ENCODE measurements around the gene SESN1. TPM values are rescaled to one million over a fixed set of nuclear protein-coding genes. Genes with fewer than 3 reads are reported as not detected.

SESN1 gene
- total RNA-seq, 1 donor from 2014 or later: 27.1 TPM

DNA sequence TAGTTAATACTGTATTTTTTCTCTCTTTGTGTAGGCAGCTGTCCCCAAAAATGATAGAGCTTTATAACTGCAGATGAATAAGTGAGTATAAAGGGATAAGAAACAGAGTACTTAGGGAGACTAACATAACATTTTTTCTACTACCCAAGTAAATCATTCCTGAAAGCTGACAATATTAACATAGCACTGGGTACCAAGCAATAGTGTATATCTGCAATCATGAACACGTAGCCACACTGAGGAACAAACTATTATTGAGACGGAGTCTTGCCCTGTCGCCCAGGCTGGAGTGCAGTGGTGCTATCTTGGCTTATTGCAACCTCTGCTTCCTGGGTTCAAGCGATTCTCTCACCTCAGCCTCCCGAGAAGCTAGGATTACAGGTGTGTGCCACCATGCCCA is 105.9 kb downstream of the SESN1 start:
- no peaks in the 10 kb centered on the region for H3K4me1 Mint-ChIP-seq (ENCODE audit: low read depth, unreplicated experiment)
- peaks cover 10% of the 10 kb centered on the region for H3K36me3 Mint-ChIP-seq (ENCODE audit: unreplicated experiment)
- H3K27me3 Mint-ChIP-seq (ENCODE audit: unreplicated experiment): no peaks in the 10 kb centered on the region
- H3K27ac Mint-ChIP-seq (ENCODE audit: unreplicated experiment): no peak overlapping the region
- TF ChIP-seq, protein P1, sequence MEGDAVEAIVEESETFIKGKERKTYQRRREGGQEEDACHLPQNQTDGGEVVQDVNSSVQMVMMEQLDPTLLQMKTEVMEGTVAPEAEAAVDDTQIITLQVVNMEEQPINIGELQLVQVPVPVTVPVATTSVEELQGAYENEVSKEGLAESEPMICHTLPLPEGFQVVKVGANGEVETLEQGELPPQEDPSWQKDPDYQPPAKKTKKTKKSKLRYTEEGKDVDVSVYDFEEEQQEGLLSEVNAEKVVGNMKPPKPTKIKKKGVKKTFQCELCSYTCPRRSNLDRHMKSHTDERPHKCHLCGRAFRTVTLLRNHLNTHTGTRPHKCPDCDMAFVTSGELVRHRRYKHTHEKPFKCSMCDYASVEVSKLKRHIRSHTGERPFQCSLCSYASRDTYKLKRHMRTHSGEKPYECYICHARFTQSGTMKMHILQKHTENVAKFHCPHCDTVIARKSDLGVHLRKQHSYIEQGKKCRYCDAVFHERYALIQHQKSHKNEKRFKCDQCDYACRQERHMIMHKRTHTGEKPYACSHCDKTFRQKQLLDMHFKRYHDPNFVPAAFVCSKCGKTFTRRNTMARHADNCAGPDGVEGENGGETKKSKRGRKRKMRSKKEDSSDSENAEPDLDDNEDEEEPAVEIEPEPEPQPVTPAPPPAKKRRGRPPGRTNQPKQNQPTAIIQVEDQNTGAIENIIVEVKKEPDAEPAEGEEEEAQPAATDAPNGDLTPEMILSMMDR (IDR thresholded peaks at IDR 0.05; ENCODE audit: partially characterized antibody, unreplicated experiment): no peak
- H3K9me3 Mint-ChIP-seq (ENCODE audit: unreplicated experiment): peaks cover 2% of the 10 kb centered on the region
- DNase-seq: no peak
- H3K4me3 Mint-ChIP-seq (ENCODE audit: unreplicated experiment): no peak overlapping the region

DNA sequence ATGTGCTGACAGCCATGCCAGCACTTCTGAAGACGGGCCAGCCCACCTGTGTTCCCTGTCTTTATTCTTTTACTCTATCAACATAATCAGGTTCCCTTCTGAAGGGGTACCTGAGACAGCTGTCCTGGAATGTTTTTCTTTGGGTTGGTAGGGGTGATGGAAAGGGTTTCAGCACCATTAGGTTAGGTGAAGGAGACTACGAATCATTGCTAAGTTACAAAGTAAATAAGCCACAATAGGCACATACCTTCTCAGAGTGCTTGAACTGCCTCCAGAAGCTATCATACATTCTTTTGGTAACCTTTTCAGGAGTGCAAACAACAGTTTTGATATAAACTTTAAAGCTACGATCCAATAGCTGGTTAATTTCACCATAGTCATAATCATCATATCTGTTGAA is 106.3 kb downstream of the SESN1 start:
- Mint-ChIP-seq H3K27ac (ENCODE audit: unreplicated experiment) (no peak overlapping the region), H3K27me3 (ENCODE audit: unreplicated experiment) (no peaks in the 10 kb centered on the region), H3K4me3 (ENCODE audit: unreplicated experiment) (no peak overlapping the region), H3K36me3 (ENCODE audit: unreplicated experiment) (peaks cover 12% of the 10 kb centered on the region), H3K4me1 (ENCODE audit: low read depth, unreplicated experiment) (no peaks in the 10 kb centered on the region), H3K9me3 (ENCODE audit: unreplicated experiment) (peaks cover 2% of the 10 kb centered on the region)
- TF ChIP-seq, protein P1 (IDR thresholded peaks at IDR 0.05; ENCODE audit: partially characterized antibody, unreplicated experiment): no peak
- DNase-seq: no peak

DNA sequence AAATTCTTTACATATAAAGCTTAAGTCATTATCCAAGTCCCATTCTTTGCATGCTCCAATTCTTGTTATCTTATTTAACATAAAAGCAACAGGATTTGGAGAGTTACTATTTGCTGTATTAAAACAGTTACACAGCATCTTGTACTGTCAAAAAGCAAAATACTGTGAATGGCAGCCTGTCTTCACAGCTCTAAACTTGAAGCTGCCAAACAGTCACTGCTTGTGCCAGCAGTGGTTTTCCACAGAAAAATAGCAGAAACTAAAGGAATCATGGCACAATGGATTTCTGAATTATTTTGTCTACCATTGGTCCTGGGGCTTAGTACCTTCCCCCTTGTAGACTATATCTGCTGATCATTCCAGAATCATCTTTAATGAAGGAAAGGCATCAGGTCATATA is 107.5 kb downstream of the SESN1 start:
- H3K4me3 Mint-ChIP-seq (ENCODE audit: unreplicated experiment): no peak overlapping the region
- peaks cover 16% of the 10 kb centered on the region for H3K36me3 Mint-ChIP-seq (ENCODE audit: unreplicated experiment)
- DNase-seq: no peak
- no peaks in the 10 kb centered on the region for H3K4me1 Mint-ChIP-seq (ENCODE audit: low read depth, unreplicated experiment)
- H3K27me3 Mint-ChIP-seq (ENCODE audit: unreplicated experiment): no peaks in the 10 kb centered on the region
- peaks cover 4% of the 10 kb centered on the region for H3K9me3 Mint-ChIP-seq (ENCODE audit: unreplicated experiment)
- no peak overlapping the region for H3K27ac Mint-ChIP-seq (ENCODE audit: unreplicated experiment)
- TF ChIP-seq, protein P1 (IDR thresholded peaks at IDR 0.05; ENCODE audit: partially characterized antibody, unreplicated experiment): no peak

DNA sequence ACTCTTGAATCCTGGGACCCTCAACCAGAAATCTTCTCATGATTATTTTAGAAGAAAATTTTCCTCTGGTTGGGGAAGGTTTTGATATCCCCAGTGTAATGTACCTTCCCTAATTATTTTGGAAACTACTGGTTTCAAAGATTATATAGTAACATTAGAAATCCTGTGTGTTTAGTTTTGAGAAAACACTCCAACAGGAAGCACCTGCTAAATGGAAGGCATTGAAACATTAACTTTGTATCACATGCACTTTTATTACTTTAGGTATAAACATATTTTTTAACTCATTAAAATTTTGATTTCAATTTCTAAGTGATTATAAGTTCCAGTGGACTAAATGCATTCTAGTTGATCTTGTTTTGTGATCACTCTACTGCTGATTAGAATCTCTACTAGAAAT is 109.3 kb downstream of the SESN1 start:
- Mint-ChIP-seq H3K36me3 (ENCODE audit: unreplicated experiment) (peaks cover 14% of the 10 kb centered on the region), H3K4me3 (ENCODE audit: unreplicated experiment) (no peak overlapping the region), H3K4me1 (ENCODE audit: low read depth, unreplicated experiment) (no peaks in the 10 kb centered on the region), H3K27ac (ENCODE audit: unreplicated experiment) (no peak overlapping the region), H3K9me3 (ENCODE audit: unreplicated experiment) (peaks cover 3% of the 10 kb centered on the region), H3K27me3 (ENCODE audit: unreplicated experiment) (no peaks in the 10 kb centered on the region)
- DNase-seq: no peak
- TF ChIP-seq, protein P1 (IDR thresholded peaks at IDR 0.05; ENCODE audit: partially characterized antibody, unreplicated experiment): no peak

DNA sequence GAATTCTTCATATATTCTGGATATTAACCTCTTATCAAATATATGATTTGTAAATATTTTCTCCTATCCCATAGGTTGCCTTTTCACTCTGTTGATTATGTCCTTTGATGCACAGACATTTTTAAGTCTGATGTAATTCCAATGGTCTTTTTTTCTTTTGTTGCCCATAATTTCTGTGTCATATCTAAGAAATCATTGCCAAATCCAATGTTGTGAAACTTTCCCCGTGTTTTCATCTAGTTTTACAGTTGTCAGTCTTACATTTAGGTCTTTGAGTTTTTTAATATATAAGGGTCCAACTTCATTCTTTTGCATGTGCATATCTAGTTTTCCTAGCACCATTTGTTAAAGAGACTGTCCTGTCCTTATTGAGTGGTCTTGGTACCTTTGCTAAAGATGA is 111.5 kb downstream of the SESN1 start:
- no peaks in the 10 kb centered on the region for H3K4me1 Mint-ChIP-seq (ENCODE audit: low read depth, unreplicated experiment)
- TF ChIP-seq, protein P1 (IDR thresholded peaks at IDR 0.05; ENCODE audit: partially characterized antibody, unreplicated experiment): no peak
- peaks cover 5% of the 10 kb centered on the region for H3K9me3 Mint-ChIP-seq (ENCODE audit: unreplicated experiment)
- peaks cover 26% of the 10 kb centered on the region for H3K36me3 Mint-ChIP-seq (ENCODE audit: unreplicated experiment)
- no peak for DNase-seq
- H3K4me3 Mint-ChIP-seq (ENCODE audit: unreplicated experiment): no peak overlapping the region
- peaks cover 2% of the 10 kb centered on the region for H3K27me3 Mint-ChIP-seq (ENCODE audit: unreplicated experiment)
- H3K27ac Mint-ChIP-seq (ENCODE audit: unreplicated experiment): no peak overlapping the region
